Activated CD8-positive, alpha-beta memory T cell treated with anti-CD3 and anti-CD28 coated beads, Interleukin-2, amount 50 U/mL, for 1 hour (primary cell): ENCODE data around the gene CLTCL1.
"Not testable (repeated sequence)": the region's sequence is repeated elsewhere in the genome, so short reads cannot be mapped to it uniquely, and the experiment has no call there.

Experiments used
- DNase-seq: peaks from one replicate; pipeline ENCODE4 v3.0.0-alpha.2; 2020; ENCODE audit errors: extremely low read depth

The CLTCL1 gene

DNA sequence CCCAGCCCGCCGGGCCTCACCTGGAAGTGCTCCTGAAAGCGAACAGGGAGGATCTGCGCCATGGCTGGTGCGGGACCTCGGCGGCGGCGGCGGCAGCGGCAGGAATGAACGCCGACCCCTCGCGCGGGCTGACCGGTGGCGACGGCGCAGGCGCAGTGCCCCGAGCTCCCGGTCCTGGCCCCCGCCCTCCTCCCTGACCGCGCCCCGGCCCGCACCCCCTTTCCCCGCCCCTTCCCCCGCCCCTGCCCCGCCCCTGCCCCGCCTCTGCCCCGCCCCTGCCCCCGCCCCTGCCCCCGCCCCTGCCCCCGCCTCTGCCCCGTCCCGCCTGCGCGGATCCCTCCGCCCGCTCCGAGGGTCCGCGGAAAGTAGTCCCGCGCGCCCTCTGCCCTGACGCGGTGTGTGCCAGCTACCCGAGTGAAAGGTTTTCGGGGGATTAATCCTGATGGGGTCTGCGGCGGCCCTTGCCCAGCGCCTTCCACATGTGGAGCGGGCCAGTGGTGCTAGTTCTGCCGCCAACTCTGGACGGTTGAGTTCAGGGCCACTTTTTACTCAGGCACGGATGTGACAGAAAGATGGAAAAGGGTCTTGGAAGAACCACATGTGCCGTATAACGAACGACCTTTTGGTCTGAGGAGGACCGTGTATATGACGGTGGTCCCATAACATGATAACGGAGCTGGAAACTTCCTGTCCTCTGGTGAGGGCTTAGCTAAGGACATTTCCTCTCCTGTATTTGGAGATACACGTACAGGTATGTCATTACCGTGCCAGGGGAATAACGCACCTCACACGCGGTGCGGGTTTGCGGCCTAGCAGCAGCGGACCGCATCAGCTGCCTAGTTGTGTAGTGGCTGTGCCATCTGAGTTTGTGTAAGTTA is at the start of gene CLTCL1:
Gene CLTCL1 (minus strand): TSS at position 140 of the 878 bp plus-strand sequence. CDS start 78 bp downstream, at position 62.
- DNase-seq = peak; percentile 31

DNA sequence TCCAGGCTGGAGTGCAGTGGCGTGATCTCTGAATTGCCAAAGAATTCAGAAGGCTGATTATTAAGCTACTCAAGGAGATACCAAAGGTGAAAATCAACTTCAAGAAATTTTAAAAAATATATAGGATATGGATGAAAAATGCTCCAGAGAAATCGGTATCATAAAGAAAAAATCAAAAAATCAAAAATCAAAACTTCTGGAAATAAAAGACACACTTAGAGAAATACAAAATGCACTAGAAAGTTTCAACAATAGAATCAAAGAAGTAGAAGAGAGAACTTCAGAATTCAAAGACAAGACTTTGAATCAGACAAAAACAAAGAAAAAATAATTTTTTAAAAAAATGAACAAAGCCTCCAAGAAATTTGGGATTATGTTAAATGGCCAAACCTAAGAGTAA is 45.6 kb upstream of the CLTCL1 start:
- no peak for DNase-seq

DNA sequence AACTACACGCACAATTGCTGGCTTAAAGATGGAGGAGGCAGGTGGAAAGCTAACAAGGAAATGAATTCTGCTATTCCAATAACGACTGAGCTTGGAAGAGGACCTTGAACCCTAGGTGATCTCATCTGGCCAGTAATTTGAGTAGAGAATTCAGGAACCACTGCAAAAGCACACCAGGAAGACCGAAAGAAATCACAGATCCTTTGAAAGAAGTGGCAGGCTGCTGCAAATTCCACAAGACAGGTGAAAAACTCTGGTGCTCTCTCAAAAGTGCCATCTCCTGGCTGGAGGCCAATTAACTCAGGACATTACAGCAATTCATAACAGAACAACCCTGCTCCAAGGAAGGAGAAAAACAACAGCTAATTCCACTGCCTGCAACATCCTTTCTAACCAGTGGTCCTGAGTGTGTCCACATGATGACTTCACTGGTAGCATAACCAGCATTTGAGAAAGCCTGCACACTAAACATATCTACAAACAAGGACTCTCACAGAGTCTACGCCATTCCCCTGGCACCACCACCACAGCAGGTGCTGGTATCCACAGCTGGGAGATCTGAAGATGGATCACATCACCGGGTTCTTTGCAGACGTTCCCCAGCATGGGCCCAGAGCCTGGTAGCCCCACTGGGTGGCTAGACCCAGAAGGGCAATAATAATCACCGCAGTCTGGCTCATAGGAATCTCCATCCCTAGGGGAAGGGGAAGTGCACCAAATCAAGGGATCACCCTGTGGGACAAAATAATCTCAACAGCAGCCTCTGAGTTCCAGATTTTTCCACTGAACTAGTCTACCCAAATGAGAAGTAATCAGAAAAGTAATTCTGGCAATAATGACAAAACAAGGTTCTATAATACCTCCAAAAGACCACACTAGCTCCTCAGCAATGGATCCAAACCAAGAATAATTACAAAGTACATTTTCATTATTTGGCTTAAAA is 44.9 kb upstream of the CLTCL1 start:
- no peak for DNase-seq

DNA sequence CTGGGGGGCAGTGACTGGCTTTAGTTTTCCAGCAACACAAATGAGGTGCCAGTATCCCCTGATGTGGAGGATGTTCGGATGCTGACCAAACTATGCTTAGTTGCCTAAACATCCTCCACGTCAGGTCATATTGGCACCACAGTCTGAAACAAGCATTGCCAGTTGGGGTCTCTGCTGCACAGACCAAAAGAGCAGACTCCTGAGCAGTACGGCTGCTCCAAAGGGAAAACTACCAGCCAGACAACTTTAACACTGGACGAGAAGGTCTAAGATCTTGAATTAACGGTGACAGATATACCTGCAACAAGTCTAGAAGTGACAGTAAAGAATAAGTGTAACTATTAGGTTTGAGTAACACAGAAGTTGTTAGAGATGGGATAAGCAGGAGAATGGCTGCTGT is 40.5 kb upstream of the CLTCL1 start:
- no peak for DNase-seq

DNA sequence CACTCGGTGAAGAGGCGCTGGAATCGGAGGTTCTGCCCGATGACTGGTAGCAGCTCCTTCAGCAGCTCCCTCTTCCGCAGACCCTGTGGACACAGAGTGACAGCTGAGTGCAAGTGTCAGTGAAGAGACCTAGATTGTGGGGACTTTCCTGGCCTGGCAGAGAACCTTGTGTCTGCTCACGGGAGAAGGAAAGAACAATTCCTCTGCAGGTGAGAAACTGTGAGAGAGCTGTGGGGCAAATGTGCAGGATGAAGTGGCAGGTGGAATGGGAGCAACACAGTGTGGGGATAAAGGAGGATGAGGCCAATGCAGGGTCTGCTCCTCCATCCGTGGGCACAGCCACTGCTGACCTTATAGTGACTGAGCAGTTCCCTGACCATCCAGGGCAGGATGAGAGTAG is 40.0 kb upstream of the CLTCL1 start:
- no peak for DNase-seq

DNA sequence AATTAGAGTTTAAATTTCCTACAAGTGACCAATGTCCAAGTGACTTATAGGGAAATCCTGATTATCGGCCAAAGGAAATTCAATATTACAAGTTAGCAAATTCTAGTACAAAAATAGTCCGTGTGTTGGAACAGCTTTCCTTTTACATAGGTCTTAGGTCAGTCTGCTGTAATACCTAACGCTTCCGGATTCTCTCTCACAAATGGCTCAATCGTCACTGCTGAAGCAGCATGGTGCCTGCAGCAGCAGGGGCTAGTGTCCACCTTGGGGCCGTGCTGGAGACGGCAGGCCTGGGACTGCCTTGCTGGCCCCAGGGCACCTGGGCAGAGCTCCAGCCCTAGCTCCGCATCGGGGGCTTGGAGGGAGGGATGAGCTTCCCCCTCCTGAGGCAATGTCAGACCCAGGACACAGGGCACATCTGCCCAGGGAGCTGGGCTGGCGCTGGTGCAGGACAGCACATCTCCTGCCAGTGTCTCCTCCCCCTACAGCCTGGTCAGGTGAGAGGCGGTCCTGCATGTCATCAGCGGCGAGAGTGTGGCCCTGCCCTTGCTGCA is 39.4 kb upstream of the CLTCL1 start:
- DNase-seq = no peak

DNA sequence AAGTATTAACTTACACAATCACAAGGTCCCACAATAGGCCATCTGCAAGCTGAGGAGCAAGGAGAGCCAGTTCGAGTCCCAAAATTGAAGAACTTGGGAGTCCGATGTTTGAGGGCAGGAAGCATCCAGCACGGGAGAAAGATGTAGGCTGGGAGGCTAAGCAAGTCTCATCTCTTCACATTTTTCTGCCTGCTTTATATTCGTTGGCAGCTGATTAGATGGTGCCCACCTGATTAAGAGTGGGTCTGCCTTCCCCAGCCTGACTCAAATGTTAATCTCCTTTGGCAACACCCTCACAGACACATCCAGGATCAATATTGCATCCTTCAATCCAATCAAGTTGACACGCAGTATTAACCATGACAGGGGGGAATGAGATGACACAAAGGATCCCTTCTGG is 38.7 kb upstream of the CLTCL1 start:
- DNase-seq = not testable (repeated sequence)

DNA sequence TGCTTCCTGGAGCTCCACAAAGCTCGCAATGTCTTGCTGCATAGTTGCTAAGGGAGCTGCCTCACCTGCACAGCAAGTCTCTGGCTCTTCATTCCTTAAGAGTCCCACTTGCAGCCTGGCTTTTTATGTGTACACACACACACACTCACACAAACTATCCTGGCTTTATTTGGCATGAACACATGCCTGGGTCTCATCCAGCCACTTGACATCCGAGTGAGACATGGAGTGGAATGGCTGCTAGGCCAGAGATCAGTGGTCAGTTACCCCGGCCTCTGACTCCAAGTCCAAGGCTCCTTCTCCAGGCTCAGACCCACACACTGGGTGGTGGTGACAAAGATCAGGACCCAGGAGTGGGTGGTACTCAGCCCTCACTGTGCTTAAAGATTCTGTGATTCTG is 37.9 kb upstream of the CLTCL1 start:
- DNase-seq = no peak

DNA sequence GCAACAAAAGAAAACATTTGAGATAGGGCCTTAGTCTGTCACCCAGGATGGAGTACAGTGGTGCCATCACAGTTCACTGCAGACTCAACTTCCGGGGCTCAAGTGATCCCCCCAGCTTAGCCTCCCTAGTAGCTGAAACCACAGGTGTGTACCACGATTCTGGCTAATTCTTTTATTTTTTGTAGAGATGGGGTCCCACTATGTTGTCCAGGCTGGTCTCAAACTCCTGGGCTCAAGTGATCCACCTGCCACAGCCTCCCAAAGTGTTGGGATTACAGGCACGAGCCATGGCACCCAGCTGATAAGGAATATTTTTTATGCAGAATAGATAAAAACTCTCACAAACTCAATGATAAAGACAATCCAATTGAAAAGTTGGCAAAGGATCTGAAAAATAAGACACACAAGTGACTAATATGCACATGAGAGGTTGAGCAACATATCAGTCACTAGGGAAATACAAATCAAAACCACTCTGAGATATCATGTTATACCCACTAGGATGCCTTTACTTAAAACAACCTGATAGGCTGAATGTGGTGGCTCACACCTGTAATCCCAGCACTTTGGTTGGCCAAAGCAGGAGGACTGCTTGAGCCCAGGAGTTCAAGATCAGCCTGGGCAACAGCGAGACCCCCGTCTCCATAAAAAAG is 33.9 kb upstream of the CLTCL1 start:
- no peak for DNase-seq

DNA sequence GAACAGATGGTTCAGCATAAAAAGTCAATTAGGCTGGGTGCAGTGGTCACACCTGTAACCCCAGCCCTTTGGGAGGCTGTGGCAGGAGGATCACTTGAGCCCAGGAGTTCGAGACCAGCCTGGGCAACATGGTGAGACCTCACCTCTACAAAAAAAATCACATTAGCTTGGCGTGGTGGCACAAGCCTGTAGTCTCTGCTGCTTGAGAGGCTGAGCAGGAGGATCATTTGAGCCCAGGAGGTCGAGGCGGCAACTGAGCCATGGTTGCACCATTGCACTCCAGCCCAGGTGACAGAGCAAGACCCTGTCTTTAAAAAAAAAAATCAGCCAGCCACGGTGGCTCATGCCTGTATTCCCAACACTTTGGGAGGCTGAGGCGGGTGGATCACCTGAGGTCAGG is 31.9 kb upstream of the CLTCL1 start:
- not testable (repeated sequence) for DNase-seq

DNA sequence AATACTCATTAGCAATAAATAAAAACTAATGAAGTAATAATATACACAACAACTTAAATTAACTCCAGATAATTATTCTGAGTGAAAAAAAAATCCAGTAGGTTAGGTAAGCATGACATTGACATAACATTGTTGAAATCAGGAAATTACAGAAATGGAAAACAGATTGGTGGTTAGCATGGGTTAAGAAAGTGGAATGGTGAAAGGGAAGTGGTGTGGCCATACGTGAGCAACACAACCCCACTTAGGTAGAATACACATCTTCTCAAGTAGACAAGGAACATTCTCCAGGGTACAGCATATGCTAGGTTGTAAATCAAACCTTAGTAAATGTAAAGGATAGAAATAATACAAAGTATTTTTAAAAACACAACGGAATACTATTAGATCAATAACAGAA is 30.2 kb upstream of the CLTCL1 start:
- no peak for DNase-seq

DNA sequence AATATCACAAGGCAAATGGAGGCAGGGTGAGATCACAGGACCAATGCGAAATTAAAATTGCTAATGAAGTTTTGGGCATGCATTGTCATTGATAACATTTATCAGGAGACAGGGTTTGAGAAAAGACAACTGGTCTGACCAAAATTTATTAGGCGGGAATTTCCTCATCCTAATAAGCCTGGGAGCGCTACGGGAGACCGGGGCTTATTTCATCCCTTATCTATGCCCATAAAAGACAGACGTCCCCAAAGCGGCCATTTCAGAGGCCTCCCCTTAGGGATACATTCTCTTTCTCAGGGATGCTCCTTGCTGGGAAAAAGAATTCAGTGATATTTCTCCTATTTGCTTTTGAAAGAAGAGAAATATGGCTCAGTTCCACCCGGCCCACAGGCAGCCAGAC is 28.6 kb upstream of the CLTCL1 start:
- not testable (repeated sequence) for DNase-seq

DNA sequence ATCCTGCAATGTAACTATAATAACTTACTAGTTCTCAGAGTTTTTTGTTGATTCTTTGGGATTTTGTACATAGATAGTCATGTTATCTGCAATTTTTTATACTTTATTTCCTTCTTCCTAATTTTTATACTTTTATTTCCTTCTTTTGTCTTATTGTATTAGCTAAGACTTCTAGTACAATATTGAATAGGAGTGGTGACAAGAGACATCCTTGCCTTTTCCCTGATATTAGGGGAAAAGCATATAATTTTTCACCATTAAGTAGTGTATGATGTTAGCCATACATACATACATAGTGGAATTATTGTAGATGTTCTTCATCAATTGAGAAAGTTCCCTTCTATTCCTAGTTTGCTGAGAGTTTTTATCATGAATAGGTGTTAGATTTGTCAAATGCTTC is 27.8 kb upstream of the CLTCL1 start:
- DNase-seq = no peak

DNA sequence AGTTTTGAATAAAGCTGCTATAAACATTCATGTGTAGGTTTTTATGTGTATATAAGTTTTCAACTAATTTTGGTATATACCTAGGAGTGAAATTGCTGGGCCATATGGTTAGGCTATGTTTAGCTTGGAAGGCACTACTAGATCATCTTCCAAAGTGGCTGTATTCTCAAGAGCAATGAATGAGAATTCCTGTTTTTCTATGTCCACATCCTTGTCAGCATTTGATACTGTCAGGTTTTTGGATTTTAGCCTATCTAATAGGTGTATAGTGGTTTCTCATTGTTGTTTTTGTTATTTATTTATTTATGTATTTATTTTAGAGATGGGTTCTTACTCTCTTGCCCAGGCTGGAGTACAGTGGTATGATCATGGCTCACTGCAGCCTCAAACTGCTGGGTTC is 26.3 kb upstream of the CLTCL1 start:
- DNase-seq = no peak

DNA sequence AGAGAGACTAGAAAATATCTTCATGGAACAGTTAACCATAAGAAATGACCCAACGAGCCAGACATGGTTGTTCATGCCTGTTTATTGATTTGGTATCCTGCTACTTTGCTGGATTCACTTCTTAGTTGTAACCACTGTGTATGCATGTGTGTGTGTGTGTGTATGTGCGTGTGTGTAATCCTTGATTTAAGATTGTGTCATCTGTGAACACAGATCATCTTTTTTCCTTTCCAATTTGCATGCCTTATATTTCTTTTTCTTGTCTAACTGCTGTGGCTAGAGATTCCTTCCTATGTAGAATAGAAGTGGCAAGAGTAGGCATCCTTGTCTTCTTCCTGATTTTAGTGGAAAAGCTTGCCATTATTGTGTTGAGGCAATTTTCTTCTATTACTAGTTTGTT is 16.4 kb upstream of the CLTCL1 start:
- no peak for DNase-seq

DNA sequence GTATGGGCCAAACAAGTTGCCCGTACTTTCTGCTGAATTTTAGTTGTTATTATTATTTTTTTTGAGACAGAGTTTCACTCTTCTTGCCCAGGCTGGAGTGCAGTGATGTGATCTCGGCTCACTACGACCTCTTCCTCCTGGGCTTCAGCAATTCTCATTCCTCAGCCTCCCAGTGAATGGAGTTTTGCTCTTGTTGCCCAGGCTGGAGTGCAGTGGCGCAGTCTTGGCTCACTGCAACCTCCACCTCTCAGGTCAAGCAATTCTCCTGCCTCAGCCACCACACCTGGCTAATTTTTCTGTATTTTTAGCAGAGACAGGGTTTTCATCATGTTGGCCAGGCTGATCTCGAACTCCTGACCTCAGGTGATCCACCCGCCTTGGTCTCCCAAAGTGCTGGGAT is 15.0 kb upstream of the CLTCL1 start:
- not testable (repeated sequence) for DNase-seq

DNA sequence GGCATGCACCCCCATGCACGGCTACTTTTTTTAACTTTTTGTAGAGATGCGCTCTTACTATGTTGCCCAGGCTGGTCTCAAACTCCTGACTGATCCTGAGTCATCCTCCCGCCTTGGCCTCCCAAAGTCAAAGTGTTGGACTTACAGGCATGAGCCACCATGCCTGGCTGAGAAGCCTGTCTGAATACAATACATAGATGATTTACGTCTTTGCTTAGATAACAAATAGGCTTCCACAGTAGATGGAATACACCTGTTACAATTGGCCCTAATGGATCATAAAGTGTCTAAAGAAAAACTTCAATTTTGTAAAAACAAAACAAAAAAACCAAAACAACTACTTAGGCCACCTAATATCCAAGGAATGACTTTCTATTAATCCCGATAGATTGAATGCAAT is 13.0 kb upstream of the CLTCL1 start:
- no peak for DNase-seq

DNA sequence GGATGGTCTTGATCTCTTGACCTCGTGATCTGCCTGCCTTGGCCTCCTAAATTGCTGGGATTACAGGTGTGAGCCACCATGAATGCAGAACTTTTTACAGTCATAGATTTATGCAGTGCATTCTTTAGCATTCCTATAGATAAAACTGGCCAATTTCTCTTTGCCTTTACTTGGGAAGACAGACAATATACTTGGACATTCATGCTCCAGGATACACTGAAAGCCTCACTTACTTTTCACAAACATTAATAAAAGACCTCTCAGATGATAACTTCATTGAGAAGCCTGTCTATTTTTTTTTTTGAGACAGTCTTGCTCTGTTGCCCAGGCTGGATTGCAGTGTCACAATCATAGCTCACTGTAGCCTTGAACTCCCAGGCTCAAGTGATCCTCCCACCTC is 12.3 kb upstream of the CLTCL1 start:
- DNase-seq = no peak

DNA sequence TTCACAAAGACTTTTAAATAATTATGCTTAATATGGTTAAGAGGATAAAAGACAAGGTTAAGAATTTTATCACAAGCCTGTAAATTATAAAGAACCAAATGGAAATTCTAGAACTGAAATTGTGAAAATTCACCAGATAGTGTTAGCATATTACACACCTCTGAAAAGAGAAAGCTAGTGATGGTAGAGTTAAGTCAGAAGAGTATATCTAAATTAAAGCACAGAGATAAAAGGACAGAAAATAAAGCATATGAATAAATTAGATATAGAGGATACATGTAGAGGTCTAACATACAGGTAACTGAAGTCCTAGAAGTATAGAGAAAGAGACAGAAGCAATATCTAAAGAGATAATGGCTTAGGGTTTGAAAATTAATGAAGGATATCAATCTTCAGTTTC is 4.2 kb upstream of the CLTCL1 start:
- DNase-seq = no peak

DNA sequence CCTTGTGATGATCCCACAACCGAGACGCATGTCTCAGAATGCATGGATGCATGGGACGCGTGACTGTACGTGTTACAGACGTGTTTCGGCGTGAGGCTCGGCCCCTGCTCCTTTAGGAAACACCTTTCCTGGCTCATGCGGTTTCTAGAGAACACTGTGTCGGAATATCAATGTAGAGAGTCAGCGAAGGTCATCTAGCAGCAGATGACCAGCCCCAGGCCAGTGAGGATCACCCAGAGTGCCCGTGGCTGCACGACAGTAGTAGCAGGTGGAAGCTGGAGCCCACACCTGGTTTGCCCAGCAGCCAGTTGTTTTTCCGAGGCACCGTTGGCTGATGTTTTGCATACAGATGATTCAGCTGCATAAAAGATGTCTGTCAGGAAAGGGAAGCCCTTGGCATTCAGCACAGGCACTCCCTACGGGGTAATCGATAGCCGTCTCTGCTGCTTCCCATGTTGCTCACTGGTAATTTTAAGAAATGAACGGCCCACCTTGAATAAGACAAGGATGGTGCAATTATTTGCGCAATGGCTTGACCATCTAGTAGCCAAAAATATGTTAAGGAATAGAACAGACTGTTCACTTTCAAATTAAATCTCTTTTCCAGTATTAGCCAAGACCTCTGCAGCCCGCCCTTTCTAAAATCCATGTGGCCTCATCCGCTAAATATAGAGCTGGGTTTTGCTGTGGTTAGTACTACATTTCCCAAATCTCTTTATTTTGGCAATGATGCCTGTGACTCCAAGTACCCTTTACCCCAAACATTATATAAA is 1.1 kb upstream of the CLTCL1 start:
- DNase-seq = no peak

DNA sequence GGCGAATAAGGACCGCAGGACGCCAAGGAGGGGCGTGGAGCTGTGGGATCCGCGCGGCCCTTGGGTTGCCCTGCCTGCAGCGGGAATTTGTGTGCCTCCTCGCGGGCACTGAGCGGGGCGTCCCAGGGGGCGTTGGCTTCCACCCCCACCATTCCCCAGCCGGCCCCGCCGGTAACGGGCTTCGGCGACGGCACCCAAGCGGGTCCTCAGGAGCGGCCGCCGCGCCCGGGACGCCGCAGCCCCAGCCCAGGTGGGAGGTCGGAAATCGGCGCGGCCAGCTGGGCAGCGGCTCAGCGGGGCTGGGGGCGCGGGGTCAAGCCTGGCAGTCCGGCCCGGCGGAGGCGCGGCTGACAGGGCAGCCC is 320 bp downstream of the CLTCL1 start:
- no peak for DNase-seq
